HEK293 (cell line): Measurements from ENCODE around the gene LIG3.

Experiments
- CTCF ChIA-PET: fragments of 350-600 bp; formaldehyde crosslinking; extraction: SDS; loops from one replicate; lab custom pipeline; 2021; ENCODE audit warnings: antibody characterized with exemption; lab: Yijun Ruan, JAX
- POLR2A ChIA-PET: fragments of 300-600 bp; formaldehyde crosslinking; extraction: SDS; loops from one replicate; lab custom pipeline; 2020; ENCODE audit warnings: antibody characterized with exemption, inconsistent platforms; lab: Yijun Ruan, JAX
- H3K27ac ChIP-seq: fragments of 200-500 bp; sonication (Bioruptor generic); 2 replicates; pipeline ENCODE4 v1.5.1; 2014; ENCODE audit warnings: low read depth, low read length, control low read depth, inconsistent platforms; ENCODE audit errors: extremely low read depth
- H3K36me3 ChIP-seq, 2 experiments: fragments of 200-500 bp in 1 of 2; sonication (Bioruptor generic) in 1 of 2; 1 replicate in 1 of 2; 2 replicates in 1 of 2; pipeline ENCODE4 v1.5.1; 2014 to 2017; ENCODE audit warnings: inconsistent platforms in 2 of 2, low read length in 2 of 2; ENCODE audit not compliant: control insufficient read depth in 2 of 2, insufficient read depth in 1 of 2
- H3K4me1 ChIP-seq: fragments of 200-500 bp; sonication (Bioruptor generic); 2 replicates; pipeline ENCODE4 v1.5.1; 2014; ENCODE audit warnings: mild to moderate bottlenecking, low read length, inconsistent platforms; ENCODE audit not compliant: control insufficient read depth, insufficient read depth
- H3K4me3 ChIP-seq: 2 replicates; pipeline ENCODE4 v1.5.1; 2011; ENCODE audit warnings: low read depth, mild to moderate bottlenecking, control low read depth, low read length, moderate library complexity
- H3K9me3 ChIP-seq: fragments of 200-500 bp; sonication (Bioruptor generic); 2 replicates; pipeline ENCODE4 v1.5.1; 2014; ENCODE audit warnings: low read depth, low read length, inconsistent platforms; ENCODE audit not compliant: control insufficient read depth, insufficient read depth
- HOXA7 ChIP-seq: sonication (generic); formaldehyde crosslinking; IDR thresholded peaks from 2 replicates; pipeline ENCODE4 v1.8.1; 2022; ENCODE audit warnings: missing genetic modification reagents, borderline replicate concordance
- HOXC10 ChIP-seq: sonication (generic); formaldehyde crosslinking; IDR thresholded peaks from 2 replicates; pipeline ENCODE4 v1.8.1; 2023; ENCODE audit warnings: mild to moderate bottlenecking, missing genetic modification reagents
- KLF9 ChIP-seq: fragments of 450-650 bp; formaldehyde crosslinking; IDR thresholded peaks from 2 replicates; pipeline ENCODE4 v1.5.1; 2016; ENCODE audit warnings: missing biosample characterization, missing genetic modification characterization, low read depth
- SCRT1 ChIP-seq: fragments of 450-650 bp; formaldehyde crosslinking; IDR thresholded peaks from 2 replicates; pipeline ENCODE4 v1.5.1; 2016; ENCODE audit warnings: missing biosample characterization, missing genetic modification characterization, borderline replicate concordance
- SP3 ChIP-seq: fragments of 450-650 bp; formaldehyde crosslinking; IDR thresholded peaks from 2 replicates; pipeline ENCODE4 v1.5.1; 2016; ENCODE audit warnings: missing biosample characterization, missing genetic modification characterization
- WT1 ChIP-seq: fragments of 450-650 bp; formaldehyde crosslinking; IDR thresholded peaks from 2 replicates; pipeline ENCODE4 v1.5.1; 2016; ENCODE audit warnings: missing biosample characterization, missing genetic modification characterization
- ZFP37 ChIP-seq: fragments of 450-650 bp; formaldehyde crosslinking; IDR thresholded peaks from 2 replicates; pipeline ENCODE4 v1.5.1; 2016; ENCODE audit warnings: missing biosample characterization, missing genetic modification characterization
- ZNF132 ChIP-seq: fragments of 450-650 bp; formaldehyde crosslinking; IDR thresholded peaks from 2 replicates; pipeline ENCODE4 v1.5.1; 2017; ENCODE audit warnings: missing biosample characterization, missing genetic modification characterization, borderline replicate concordance
- ZNF133 ChIP-seq: fragments of 450-650 bp; formaldehyde crosslinking; IDR thresholded peaks from 2 replicates; pipeline ENCODE4 v1.5.1; 2016; ENCODE audit warnings: missing biosample characterization, missing genetic modification characterization
- ZNF16 ChIP-seq: fragments of 450-650 bp; formaldehyde crosslinking; IDR thresholded peaks from 2 replicates; pipeline ENCODE4 v1.5.1; 2016; ENCODE audit warnings: low read depth, missing biosample characterization, missing genetic modification characterization
- ZNF266 ChIP-seq: fragments of 450-650 bp; formaldehyde crosslinking; IDR thresholded peaks from 2 replicates; pipeline ENCODE4 v1.5.1; 2016; ENCODE audit warnings: missing biosample characterization, missing genetic modification characterization, low read depth
- ZNF391 ChIP-seq: fragments of 450-650 bp; formaldehyde crosslinking; IDR thresholded peaks from 2 replicates; pipeline ENCODE4 v1.5.1; 2016; ENCODE audit warnings: low read depth, missing biosample characterization, missing genetic modification characterization, borderline replicate concordance
- ZNF394 ChIP-seq: fragments of 450-650 bp; formaldehyde crosslinking; IDR thresholded peaks from 2 replicates; pipeline ENCODE4 v1.5.1; 2016; ENCODE audit warnings: missing biosample characterization, missing genetic modification characterization, mild to moderate bottlenecking, moderate library complexity, borderline replicate concordance
- ZNF530 ChIP-seq: fragments of 450-650 bp; formaldehyde crosslinking; IDR thresholded peaks from 2 replicates; pipeline ENCODE4 v1.5.1; 2016; ENCODE audit warnings: low read depth, missing biosample characterization, missing genetic modification characterization
- ZNF571 ChIP-seq: fragments of 450-650 bp; formaldehyde crosslinking; IDR thresholded peaks from 2 replicates; pipeline ENCODE4 v1.5.0; 2017; ENCODE audit warnings: missing biosample characterization, missing genetic modification characterization
- ZNF596 ChIP-seq: fragments of 450-650 bp; IDR thresholded peaks from 2 replicates; pipeline ENCODE4 v1.5.0; 2018; ENCODE audit warnings: missing biosample characterization, mild to moderate bottlenecking, missing genetic modification characterization, moderate library complexity
- ZNF621 ChIP-seq: fragments of 450-650 bp; formaldehyde crosslinking; IDR thresholded peaks from 2 replicates; pipeline ENCODE4 v1.5.1; 2017; ENCODE audit warnings: missing biosample characterization, missing genetic modification characterization
- ZNF658 ChIP-seq: fragments of 450-650 bp; formaldehyde crosslinking; IDR thresholded peaks from 2 replicates; pipeline ENCODE4; 2016; ENCODE audit warnings: missing biosample characterization, missing genetic modification characterization
- ZNF747 ChIP-seq: fragments of 450-650 bp; formaldehyde crosslinking; IDR thresholded peaks from 2 replicates; pipeline ENCODE4 v1.5.1; 2016; ENCODE audit warnings: missing biosample characterization, missing genetic modification characterization
- ZNF777 ChIP-seq: fragments of 450-650 bp; formaldehyde crosslinking; IDR thresholded peaks from 2 replicates; pipeline ENCODE4 v1.5.1; 2017; ENCODE audit warnings: missing biosample characterization, missing genetic modification characterization, borderline replicate concordance
- ZSCAN23 ChIP-seq: fragments of 450-650 bp; formaldehyde crosslinking; IDR thresholded peaks from 2 replicates; pipeline ENCODE4 v1.5.1; 2016; ENCODE audit warnings: missing biosample characterization, missing genetic modification characterization
- TF ChIP-seq, protein P1 (sequence below): fragments of 450-650 bp; formaldehyde crosslinking; IDR thresholded peaks from 2 replicates; pipeline ENCODE4 v1.5.1; 2016; ENCODE audit warnings: missing biosample characterization, missing genetic modification characterization
- TF ChIP-seq, protein P2 (sequence below): fragments of 450-650 bp; formaldehyde crosslinking; IDR thresholded peaks from 2 replicates; pipeline ENCODE4 v1.5.1; 2016; ENCODE audit warnings: missing biosample characterization, missing genetic modification characterization, low read depth
- TF ChIP-seq, protein P3 (sequence below): fragments of 450-650 bp; formaldehyde crosslinking; IDR thresholded peaks from 2 replicates; pipeline ENCODE4 v1.5.1; 2016; ENCODE audit warnings: missing biosample characterization, missing genetic modification characterization, borderline replicate concordance
- TF ChIP-seq, protein P4 (sequence below): fragments of 450-650 bp; formaldehyde crosslinking; IDR thresholded peaks from 2 replicates; pipeline ENCODE4 v1.5.1; 2016; ENCODE audit warnings: missing biosample characterization, missing genetic modification characterization

Gene LIG3

DNA sequence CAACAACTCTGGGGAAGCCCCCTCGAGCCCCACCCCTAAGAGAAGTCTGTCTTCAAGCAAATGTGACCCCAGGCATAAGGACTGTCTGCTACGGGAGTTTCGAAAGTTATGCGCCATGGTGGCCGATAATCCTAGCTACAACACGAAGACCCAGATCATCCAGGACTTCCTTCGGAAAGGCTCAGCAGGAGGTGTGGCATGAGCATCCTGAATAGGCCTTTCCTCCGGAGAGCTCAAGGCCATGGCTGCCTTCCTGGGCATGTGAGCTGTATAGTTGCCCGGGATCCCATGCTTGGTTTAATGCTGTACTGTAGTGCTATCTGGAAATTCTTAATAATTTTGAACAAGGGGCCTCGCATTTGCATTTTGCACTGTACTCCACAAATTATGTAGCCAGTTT lies 9.2 kb downstream of the LIG3 start:
- ChIA-PET POLR2A (interaction anchor here (0.6 kb wide), 1 partner anchor 137 kb away, joined by 8 read pairs; no protein-coding TSS in a partner anchor), CTCF (interaction anchor here (1.0 to 1.1 kb wide), 2 partner anchors 100 to 130 kb away, joined by 4 to 6 read pairs; partner anchors contain the start of gene RAD51D)
- H3K4me1 ChIP-seq, result peaks cover 4% of the 10 kb centered on the region; the same call in 1 of the 2 replicates
- no peak overlapping the region for H3K27ac ChIP-seq
- no peak for TF ChIP-seq ZNF596 (tag by site-specific recombination)
- no peak for TF ChIP-seq HOXA7 (CRISPR knock-in tag)
- no peak for TF ChIP-seq ZNF747
- TF ChIP-seq, protein P1, sequence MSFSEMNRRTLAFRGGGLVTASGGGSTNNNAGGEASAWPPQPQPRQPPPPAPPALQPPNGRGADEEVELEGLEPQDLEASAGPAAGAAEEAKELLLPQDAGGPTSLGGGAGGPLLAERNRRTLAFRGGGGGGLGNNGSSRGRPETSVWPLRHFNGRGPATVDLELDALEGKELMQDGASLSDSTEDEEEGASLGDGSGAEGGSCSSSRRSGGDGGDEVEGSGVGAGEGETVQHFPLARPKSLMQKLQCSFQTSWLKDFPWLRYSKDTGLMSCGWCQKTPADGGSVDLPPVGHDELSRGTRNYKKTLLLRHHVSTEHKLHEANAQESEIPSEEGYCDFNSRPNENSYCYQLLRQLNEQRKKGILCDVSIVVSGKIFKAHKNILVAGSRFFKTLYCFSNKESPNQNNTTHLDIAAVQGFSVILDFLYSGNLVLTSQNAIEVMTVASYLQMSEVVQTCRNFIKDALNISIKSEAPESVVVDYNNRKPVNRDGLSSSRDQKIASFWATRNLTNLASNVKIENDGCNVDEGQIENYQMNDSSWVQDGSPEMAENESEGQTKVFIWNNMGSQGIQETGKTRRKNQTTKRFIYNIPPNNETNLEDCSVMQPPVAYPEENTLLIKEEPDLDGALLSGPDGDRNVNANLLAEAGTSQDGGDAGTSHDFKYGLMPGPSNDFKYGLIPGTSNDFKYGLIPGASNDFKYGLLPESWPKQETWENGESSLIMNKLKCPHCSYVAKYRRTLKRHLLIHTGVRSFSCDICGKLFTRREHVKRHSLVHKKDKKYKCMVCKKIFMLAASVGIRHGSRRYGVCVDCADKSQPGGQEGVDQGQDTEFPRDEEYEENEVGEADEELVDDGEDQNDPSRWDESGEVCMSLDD, result no peak
- TF ChIP-seq, protein P2, sequence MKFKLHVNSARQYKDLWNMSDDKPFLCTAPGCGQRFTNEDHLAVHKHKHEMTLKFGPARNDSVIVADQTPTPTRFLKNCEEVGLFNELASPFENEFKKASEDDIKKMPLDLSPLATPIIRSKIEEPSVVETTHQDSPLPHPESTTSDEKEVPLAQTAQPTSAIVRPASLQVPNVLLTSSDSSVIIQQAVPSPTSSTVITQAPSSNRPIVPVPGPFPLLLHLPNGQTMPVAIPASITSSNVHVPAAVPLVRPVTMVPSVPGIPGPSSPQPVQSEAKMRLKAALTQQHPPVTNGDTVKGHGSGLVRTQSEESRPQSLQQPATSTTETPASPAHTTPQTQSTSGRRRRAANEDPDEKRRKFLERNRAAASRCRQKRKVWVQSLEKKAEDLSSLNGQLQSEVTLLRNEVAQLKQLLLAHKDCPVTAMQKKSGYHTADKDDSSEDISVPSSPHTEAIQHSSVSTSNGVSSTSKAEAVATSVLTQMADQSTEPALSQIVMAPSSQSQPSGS (tag by site-specific recombination), result no peak
- no peak for TF ChIP-seq ZNF658
- no peak for TF ChIP-seq ZSCAN23 (tag by site-specific recombination)
- no peak for TF ChIP-seq ZNF132 (tag by site-specific recombination)
- TF ChIP-seq ZNF777 (tag by site-specific recombination), result no peak
- TF ChIP-seq ZNF571 (tag by site-specific recombination), result no peak
- no peak for TF ChIP-seq KLF9 (tag by site-specific recombination)
- TF ChIP-seq ZNF394 (tag by site-specific recombination), result no peak
- TF ChIP-seq ZNF621 (tag by site-specific recombination), result no peak
- TF ChIP-seq HOXC10 (CRISPR knock-in tag), result no peak
- no peak for TF ChIP-seq SP3
- no peak for TF ChIP-seq ZNF16 (tag by site-specific recombination)
- no peak for TF ChIP-seq ZNF133 (tag by site-specific recombination)
- no peak for TF ChIP-seq WT1 (tag by site-specific recombination)
- H3K36me3 ChIP-seq, result peaks cover 63 to 87% of the 10 kb centered on the region in 2 experiments
- H3K9me3 ChIP-seq, result no peaks in the 10 kb centered on the region
- no peak overlapping the region for H3K4me3 ChIP-seq

DNA sequence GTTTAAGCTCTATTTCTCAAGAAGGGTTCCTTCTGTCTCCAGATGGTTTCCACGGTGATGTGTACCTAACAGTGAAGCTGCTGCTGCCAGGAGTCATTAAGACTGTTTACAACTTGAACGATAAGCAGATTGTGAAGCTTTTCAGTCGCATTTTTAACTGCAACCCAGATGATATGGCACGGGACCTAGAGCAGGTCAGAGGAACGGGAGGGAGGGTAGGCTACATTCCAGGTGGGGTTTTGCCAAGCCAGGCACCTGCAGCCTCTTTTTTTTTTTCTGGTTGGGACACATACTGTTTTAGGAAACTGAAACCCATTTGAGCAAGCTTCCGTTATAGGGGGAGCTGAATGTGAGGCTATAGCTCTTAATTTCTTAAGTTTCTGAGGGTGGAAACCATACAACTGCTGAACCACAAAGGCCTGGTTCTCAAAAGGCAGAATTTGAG lies 10.6 kb downstream of the LIG3 start:
- Histone ChIP-seq H3K27ac (no peak overlapping the region), H3K4me3 (no peak overlapping the region), H3K9me3 (no peaks in the 10 kb centered on the region), H3K36me3 (peaks cover 62 to 87% of the 10 kb centered on the region in 2 experiments), H3K4me1 (peaks cover 4% of the 10 kb centered on the region; the same call in 1 of the 2 replicates)
- POLR2A ChIA-PET, result interaction anchor here (1.4 to 1.7 kb wide), 2 partner anchors 11 to 103 kb away, joined by 4 to 5 read pairs; no protein-coding TSS in a partner anchor
- CTCF ChIA-PET, result interaction anchor here (0.9 to 1.6 kb wide), 2 partner anchors 9 to 129 kb away, joined by 4 to 9 read pairs; partner anchors contain the start of gene RAD51D
- TF ChIP-seq ZNF391 (no peak), ZNF777 (tag by site-specific recombination) (no peak), ZNF530 (no peak), SCRT1 (tag by site-specific recombination) (no peak), ZFP37 (tag by site-specific recombination) (no peak), ZNF266 (tag by site-specific recombination) (no peak)
- TF ChIP-seq, protein P3, sequence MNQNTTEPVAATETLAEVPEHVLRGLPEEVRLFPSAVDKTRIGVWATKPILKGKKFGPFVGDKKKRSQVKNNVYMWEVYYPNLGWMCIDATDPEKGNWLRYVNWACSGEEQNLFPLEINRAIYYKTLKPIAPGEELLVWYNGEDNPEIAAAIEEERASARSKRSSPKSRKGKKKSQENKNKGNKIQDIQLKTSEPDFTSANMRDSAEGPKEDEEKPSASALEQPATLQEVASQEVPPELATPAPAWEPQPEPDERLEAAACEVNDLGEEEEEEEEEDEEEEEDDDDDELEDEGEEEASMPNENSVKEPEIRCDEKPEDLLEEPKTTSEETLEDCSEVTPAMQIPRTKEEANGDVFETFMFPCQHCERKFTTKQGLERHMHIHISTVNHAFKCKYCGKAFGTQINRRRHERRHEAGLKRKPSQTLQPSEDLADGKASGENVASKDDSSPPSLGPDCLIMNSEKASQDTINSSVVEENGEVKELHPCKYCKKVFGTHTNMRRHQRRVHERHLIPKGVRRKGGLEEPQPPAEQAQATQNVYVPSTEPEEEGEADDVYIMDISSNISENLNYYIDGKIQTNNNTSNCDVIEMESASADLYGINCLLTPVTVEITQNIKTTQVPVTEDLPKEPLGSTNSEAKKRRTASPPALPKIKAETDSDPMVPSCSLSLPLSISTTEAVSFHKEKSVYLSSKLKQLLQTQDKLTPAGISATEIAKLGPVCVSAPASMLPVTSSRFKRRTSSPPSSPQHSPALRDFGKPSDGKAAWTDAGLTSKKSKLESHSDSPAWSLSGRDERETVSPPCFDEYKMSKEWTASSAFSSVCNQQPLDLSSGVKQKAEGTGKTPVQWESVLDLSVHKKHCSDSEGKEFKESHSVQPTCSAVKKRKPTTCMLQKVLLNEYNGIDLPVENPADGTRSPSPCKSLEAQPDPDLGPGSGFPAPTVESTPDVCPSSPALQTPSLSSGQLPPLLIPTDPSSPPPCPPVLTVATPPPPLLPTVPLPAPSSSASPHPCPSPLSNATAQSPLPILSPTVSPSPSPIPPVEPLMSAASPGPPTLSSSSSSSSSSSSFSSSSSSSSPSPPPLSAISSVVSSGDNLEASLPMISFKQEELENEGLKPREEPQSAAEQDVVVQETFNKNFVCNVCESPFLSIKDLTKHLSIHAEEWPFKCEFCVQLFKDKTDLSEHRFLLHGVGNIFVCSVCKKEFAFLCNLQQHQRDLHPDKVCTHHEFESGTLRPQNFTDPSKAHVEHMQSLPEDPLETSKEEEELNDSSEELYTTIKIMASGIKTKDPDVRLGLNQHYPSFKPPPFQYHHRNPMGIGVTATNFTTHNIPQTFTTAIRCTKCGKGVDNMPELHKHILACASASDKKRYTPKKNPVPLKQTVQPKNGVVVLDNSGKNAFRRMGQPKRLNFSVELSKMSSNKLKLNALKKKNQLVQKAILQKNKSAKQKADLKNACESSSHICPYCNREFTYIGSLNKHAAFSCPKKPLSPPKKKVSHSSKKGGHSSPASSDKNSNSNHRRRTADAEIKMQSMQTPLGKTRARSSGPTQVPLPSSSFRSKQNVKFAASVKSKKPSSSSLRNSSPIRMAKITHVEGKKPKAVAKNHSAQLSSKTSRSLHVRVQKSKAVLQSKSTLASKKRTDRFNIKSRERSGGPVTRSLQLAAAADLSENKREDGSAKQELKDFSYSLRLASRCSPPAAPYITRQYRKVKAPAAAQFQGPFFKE, result no peak
- TF ChIP-seq, protein P4, sequence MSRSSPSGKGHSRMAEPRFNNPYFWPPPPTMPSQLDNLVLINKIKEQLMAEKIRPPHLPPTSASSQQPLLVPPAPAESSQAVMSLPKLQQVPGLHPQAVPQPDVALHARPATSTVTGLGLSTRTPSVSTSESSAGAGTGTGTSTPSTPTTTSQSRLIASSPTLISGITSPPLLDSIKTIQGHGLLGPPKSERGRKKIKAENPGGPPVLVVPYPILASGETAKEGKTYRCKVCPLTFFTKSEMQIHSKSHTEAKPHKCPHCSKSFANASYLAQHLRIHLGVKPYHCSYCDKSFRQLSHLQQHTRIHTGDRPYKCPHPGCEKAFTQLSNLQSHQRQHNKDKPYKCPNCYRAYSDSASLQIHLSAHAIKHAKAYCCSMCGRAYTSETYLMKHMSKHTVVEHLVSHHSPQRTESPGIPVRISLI, result no peak
